Measurements from ENCODE around the gene YJEFN3. TPM values are rescaled to one million over a fixed set of nuclear protein-coding genes. Genes with fewer than 3 reads are reported as not detected.
A peak's percentile ranks its signal among the peaks of the same experiment; 100 is the strongest.

The YJEFN3 gene, protein sequence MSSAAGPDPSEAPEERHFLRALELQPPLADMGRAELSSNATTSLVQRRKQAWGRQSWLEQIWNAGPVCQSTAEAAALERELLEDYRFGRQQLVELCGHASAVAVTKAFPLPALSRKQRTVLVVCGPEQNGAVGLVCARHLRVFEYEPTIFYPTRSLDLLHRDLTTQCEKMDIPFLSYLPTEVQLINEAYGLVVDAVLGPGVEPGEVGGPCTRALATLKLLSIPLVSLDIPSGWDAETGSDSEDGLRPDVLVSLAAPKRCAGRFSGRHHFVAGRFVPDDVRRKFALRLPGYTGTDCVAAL
- 3.1 TPM for total RNA-seq (ENCODE audit: insufficient read depth, low replicate concordance)

DNA sequence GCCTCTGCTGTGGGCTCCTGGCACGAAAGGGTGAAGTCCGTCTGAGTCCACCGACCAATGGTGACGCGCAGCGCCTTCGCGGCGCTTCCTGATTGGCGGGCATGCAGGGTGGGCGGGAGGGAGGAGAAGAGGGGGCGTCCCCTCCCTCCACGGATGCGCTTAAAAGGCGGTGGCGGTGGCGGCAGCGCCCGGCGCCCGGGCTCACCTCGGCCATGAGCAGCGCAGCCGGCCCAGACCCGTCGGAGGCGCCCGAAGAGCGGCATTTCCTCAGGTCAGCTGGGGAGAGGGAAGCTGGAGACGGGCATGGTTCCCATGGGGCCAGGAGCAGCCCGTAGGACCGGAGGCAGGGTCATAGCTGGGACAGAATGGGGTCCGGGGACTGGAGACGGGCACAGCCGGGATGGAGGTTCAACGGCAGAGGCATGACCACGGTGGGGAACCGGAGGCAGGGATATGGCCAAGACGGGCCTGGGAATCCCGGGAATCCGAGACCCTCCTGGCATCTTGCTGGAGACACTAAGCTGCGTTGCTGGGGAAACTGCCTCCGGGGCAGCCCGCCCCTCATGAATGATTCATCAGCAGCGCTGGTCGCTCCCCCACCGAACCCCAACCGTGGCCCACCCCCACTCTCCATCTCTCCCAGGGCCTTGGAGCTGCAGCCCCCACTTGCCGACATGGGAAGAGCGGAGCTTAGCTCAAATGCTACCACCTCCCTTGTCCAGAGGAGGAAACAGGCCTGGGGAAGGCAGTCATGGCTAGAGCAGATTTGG, at the start of gene YJEFN3:
Gene YJEFN3, plus strand, starts transcription at position 191 of the 770 bp plus-strand sequence. Its CDS starts 22 bp downstream, at position 213.
- DNase-seq (ENCODE audit: low spot score): peak; percentile 46

DNA sequence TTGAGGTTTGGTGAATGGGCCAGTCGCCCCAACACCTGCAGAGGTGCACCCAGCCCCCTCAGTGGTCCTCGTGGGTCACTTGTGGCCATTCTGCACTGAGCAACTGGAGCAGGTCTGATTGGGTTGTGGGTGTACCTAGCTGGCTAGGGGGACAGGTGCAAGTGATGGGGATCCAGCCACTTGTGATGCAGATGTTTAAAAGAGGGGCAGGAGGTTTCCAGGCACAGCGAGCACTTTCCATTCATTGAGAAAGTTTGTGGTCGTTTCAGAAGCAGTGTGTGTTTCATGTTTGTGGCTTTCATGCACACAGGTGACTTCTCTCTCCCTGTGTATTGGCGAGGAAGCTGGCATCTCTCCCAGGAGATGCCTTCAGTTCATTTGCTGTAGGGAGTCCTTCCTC, 48.0 kb upstream of the YJEFN3 start:
- no peak for DNase-seq (ENCODE audit: low spot score)

DNA sequence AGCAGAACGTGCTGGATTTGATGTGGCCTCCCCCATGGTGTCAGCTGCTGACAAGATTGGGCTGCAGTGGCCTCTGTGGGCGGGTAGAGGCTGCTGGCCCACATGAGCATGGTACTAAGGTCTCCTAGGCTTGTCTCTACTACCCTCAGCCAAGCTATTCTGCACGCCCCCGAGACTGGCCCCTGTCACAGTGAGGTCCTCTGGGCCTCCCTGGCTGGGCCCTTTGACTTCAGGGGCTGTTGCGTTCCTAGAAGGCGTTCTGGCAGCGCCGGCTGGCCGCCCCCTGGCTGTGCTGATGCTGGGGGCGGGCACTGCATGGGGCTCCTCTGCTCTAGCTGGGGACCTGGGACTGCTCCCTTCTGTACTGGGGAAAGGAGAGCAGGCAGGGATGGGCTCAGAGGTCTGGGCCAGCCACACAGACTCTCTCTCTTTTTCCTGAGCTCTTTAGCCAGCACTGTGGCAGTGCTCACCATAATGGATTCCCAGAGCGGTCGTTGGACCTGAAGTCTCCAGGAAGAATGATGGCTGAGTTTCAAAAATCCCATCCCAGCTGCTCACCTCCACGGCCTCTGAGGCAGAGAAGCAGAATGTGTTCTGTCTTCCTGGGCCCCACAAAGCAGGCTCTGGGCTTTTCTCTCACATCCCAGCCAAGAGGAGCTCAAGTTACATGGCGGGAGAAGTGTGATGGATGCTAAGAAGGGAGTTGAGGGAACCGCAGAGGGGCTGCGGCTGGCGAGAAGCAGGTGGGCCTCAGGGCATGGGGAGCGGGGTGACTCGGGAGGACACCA, 45.7 kb upstream of the YJEFN3 start:
- DNase-seq (ENCODE audit: low spot score): peak; percentile 85

DNA sequence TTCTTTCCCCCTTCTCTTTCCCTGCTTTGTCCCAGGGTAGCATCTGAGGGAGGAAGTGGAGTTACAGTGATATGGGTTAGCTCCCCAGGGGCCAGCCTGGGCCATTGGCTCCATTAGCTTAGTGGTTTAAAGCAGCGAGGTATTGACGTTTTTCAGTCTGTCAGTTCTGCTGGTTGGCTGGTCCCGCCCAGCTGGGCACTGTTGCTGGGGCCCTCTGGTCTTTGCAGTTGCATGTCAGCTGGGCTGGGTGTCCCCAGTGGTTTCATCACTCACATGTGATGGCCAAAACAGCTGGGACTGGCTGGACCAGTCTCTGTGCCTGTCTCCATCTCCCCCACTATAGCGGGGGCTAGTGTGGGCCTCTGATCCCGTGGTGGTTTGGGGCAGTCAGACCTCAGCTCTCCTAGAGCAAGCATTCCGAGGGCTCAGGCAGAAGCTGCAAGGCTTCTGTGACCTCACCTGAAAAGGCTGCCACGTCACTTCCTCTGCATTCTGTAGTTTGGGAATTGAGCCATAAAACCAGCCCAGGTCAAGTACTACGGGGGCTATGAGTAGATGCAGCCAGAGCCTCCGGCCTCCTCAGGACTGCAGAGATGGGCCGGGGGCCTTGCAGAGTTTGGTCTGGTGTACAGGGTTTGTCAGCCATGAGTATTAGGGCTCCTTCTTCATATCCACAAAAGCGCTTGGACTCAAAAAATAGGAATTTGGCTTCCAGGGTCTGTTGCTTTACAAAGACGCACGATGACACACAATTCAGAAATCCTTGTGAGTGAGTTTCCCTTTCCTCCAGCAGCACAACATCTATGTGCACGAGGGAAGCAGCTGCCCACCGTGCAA, 43.3 kb upstream of the YJEFN3 start:
- peak; percentile 39 for DNase-seq (ENCODE audit: low spot score)

DNA sequence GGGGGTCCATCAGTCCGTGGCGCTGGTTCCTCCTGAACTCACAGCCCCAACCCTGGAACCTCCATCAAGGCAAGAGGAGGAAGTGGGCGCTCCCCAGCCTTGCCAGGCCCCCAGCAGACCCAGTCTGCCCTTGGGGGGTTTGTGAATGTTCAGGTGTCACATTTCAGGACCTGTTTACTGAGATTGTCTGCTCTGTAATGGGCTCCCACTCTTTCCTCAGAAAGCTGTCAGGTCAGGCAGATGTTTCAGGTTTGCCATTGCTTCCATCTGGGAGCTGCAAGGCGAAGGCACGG, 42.8 kb upstream of the YJEFN3 start:
- no peak for DNase-seq (ENCODE audit: low spot score)

DNA sequence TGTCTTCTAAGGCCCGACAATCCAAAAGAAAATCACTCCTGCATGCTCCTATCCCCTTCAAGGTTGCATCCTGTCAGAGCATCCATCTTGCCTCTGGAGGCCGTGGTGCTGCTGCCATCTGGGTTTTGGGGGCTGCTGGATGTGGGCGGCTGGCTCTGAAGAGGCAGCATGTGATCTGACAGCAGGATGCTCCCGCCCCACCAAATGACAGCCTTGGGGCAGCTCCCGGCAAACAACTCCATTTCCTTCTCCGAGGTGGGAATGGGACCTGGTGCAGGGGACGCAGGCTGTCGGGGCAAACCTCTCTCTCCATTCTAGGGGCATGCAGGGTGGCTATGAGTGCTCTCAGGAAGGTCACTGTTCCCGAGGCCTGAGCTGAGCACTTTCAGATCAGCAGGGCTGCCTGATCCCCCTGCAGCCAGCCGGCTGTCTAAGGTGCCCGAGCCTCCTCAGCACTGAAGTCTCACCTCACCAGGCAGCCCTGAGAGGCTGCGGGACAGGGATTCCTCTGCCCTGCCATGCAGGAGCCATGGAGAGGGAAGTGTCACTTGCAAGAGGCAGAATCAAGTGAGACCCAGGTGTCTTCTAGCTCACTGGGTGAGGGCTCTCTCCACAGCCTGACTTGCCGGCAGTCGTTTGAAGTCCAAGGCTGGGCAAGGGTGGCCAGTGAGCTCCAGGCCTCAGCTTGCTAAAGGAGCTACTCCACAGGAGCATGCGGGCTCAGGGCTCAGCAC, 42.2 kb upstream of the YJEFN3 start:
- DNase-seq (ENCODE audit: low spot score): no peak

DNA sequence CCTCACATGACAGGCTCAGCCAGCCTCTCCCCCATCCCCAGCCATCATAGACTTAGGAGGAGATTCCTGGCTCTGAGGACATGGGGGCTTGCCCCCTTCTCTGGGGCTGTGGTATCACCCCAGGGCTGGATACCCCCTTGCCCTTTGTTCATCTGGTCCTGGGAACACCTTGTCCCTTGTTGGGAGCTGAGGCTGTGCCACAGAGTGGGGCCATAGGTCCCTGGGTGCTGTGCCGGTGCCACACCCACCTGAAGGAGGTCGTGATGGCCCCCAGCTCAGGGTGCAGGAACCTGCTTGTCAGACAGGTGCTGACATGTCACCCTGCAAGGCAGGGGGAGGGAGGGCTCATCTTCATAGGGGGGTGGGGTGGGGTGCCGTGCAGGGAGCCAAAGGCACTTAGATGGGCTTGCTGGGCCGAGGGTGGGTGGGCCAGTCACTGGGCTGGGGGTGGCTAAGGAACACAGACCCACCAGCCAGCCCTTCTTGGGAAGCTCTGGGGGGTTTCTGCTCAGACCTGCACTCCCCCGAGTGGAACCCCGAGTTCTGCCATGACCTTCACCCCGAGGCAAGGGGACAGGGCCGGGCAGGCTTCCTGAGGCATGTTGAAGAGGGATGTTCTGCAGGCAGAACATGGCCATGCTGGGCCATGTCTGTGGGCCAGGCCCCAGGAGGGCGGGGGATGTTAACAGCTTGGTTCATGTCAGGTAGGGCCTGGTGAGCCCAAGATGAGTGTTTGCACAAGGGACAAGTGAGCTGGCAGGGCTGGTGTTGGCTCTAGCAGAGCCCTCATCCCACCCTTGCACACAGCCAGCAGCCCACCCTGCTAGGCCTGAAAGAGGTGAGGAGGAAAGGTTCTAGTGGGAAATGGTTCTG, 41.4 kb upstream of the YJEFN3 start:
- DNase-seq (ENCODE audit: low spot score): no peak

DNA sequence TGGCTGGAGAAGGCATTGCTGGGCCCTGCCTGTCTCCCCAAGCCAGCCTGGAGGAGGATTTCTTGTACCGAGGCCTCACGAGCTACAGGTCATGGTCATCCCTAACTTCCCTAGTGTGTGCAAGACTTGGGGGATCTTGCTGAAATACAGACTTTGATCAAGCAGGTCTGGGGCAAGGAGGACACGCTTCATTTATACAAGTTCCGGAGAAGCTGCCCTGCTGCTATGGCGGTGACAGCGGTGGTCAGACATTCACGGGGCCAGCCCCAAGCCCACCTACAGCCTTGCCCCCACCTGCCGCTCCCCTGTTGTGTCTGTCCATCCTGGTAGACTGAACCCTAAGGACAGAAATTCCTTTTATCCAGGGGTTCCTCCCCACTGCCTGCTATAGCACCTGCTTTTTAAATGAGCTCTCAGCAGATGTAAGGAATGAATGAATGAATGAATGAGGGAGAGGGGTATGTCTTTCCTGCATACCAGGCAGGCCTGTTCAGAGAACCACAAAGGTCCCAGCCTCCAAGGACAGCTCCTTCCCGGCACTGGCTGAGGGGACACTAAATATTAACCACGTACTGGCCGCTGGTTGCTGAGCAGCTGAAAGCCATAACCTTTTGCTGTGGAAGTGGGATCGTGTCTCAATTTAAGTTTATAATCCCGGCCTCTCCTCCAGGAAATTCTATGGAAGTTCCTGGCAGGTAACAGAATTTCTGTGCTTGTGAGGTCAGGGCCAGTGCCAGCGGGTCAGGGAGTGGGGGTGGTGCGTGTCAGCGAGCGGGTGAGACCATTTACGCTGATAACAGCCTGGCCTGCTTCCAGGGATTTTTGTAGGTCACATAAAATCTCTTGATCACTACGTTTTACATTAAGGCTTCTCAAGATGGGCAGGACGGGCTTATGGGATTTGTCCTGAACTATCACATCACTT, 40.5 kb upstream of the YJEFN3 start:
- peak; percentile 74 for DNase-seq (ENCODE audit: low spot score)

DNA sequence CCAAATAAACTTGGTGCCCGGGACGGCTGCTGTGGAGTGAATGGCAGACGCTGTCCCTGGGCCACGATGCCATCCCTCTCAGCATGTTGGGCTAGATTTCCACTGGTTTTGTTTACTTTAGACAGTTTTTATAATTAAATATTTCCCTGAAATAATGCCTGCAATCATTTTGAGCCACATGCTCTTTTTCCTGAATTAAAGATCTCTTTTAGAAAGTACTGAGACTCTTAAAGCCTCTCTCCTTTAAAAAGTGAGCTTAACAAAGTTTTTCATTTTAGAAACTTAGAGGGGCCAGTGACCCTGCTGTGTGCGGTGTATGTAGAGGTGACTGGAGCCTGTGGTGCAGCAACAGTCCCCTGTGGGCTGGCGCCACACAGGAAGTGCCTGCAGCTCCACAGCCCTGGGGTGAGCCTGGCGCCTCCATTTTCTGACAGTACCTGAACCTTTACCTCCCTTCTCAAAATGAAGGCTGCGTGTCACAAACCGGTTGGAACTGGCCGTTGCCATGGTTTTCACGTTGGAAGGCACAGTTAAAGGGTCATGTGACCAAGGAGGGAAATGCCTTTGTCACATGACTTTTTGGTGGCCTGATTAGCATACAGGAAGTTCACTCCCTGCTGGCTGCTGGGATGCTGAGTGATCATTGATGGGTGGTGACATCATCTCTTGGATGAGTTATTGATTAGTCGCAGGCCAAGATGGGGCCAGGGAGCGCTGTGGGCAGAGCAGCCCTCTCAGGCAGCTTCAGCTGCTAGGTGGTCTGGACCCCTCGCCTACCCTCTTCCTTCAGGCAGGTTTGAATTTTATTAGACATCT, 39.6 kb upstream of the YJEFN3 start:
- DNase-seq (ENCODE audit: low spot score): peak; percentile 95

DNA sequence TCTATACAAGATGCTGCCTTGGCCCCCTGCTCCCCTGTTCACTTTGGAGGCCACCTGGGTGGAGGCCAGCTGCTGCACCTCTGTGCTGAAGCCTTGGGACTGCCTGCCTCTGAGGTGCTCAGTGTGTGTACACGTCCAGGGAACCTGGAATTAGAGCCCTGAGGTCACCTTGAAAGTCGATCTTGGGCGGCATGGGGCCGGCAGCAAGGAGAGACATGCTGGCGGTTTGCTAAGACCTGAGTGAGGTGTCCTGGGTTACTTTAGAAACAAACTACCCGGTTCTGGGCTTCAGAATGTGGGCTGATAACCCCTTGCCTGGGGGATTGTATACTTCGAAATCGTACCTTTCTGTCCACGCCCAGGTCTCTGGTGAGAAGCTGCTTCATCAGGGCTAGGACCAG, 38.9 kb upstream of the YJEFN3 start:
- DNase-seq (ENCODE audit: low spot score): no peak

DNA sequence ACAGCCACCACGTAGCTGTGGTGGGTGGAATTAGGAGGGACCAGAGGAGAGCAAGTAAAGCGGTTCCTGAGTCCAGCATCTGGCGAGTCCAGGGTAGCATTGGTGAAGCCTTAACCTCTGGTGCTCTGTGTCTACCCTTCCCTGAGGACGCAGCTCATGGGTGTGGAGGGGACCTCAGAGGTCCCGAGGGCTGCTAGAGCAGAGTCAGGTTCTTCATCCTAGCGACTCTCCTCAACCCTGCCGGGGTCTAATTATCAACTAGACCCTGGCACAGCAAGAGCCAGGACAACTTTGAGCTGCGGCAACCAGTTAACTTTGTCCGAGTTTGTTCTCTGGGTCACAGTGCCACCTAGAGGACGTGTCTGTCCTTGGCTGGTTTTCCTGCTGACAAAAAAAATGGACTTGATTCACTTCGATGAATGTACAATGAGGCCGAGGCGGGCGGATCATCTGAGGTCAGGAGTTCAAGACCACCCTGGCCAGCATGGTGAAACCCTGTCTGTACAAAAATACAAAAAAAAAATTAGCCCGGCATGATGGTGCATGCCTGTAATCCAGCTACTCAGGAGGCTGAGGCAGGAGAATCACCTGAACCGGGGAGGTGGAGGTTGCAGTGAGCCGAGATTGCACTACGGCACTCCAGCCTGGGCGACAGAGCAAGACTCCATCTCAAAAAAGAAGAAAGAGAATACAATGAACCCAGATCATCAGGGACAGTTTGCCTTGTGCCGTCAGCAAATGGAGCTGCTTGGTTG, 38.3 kb upstream of the YJEFN3 start:
- peak; percentile 87 for DNase-seq (ENCODE audit: low spot score)

DNA sequence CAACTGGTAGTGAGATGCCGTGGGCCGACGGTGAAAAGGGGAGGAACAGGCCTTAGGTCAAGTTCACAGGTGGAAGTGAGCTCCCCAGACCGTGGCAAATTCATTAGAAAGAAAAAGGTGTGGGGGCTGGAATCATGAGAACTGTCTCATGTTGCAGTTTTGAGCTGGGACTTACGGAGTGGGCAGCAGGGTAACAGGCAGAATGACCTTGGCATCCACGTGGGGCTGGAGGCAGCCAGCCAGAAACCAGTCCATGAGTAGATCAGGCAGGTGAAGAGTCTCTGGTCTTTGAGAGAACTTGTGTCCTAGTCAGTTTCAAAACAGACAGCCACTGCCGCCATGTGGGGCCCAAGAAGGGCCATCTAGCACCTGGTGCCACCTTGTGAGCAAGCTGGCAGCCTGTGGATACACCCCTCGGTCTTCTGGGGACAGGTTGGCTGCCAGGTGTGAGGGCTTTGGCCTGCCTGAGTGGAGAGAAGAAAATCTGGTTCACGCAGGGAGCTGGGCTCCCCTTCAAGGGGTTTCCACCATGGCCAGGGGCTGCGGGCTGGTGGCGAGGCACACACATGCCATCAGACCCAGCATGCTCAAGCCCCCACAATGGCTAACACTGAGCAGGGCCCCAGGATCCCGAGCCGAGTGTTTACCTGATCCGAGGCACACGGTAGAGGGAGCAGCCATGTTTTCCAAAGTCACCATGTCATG, 37.2 kb upstream of the YJEFN3 start:
- DNase-seq (ENCODE audit: low spot score): no peak

DNA sequence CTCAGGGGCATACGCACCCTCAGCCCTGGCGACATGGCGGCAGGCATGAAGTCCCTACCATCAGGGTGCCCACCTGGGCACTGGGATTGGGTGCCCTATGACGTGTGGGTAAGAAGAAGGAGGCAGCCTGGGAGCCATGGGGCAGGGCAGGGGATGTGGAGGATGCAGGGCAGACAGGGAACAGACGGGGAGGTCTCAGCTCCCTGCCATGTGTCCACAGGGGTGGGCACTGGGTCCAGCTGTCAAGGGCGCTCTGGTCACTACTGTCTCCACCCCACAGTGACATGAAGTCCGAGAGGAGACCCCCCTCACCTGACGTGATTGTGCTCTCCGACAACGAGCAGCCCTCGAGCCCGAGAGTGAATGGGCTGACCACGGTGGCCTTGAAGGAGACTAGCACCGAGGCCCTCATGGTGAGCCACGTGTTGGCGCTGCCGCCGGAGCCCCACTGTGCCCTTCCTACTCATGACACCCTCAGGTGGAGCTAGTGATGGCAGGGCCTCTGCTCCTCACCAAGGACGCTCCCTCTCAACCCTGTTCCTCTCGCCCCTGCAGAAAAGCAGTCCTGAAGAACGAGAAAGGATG, 36.6 kb upstream of the YJEFN3 start:
- DNase-seq (ENCODE audit: low spot score): no peak

DNA sequence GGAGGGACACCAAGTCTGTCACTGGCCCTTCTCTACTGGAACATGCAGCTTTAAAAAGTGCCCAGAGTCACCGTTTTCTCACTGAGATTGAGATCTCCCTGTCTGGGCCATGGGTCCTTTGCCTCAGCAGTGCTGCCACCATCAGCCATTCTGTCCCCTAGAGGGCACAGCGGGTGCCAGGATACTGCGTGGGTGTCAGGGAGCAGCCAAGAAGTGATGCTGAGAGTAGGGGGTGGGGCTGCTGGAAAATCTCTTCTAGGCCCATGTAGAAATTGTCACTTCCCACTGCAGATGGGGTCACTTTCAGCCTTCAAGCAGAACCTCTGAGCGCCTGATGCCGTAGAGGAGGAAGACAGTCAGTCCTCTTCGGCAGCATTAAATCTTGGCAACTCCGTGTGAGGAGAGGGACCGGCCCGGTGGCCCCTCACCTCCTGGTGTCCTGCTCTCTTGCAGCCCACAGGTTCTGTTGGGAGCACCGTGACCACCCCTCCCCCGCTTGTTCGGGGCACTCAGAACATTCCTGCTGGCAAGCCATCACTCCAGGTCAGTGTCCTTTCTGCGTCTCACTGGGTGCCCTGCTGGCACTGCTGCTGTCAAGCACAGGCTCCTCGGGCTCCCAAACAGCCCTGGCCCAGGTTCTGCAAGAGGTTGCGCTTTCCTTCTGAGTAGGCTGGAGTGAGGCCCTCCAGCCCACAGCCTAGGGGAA, 34.7 kb upstream of the YJEFN3 start:
- no peak for DNase-seq (ENCODE audit: low spot score)

Data from umbilical cord (tissue), 2 donors.